ENCODE data around the gene SPATS2L.
A peak's percentile ranks its signal among the peaks of the same experiment; 100 is the strongest.

SPATS2L gene

DNA sequence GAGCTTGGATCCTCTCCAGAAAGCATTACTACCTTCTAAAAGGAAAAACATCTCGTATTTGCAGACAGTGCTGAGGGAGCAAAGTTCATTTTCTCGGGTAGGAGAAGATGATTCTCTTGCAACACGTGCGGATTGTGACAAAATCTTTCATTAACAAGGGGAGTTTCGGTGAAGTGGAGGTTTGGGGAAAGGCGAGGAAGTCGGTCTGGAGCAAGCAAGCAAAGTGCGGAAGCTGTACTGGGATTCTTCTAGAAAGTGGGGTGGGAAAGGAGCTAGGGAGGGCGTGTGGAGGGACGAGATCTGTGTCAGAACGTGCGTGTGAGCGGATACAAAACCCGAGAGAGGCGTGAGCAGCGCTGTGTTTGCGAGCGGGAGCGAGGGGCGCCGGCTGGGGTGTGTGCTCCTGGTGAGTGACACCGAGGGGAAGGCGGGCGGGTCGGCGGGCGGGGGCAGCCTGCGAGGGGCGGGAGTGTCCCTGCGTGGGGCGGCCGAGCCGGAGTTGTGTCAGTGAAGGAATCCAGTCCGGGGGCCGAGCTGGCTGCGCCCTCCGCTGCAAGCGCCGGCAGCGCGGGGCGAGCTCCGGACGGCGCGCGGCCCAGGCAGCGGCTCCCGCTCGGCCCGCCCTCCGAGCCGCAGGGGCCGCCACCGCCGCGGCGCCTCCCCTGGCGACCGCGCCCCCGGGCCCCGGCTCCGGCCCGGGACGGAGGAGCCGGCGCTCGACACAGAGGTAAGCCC lies at the start of gene SPATS2L:
Gene SPATS2L, plus strand, starts transcription at position 498 of the 735 bp plus-strand sequence. CDS start 82,552 bp downstream, outside the sequence.
- DNase-seq (ENCODE audit: low read depth): peak; percentile 91
- no peaks in the 10 kb centered on the region for H3K9me3 ChIP-seq (ENCODE audit: control insufficient read depth, low read length)
- no peaks in the 10 kb centered on the region for H3K36me3 ChIP-seq (ENCODE audit: control insufficient read depth, insufficient read depth, low read length, severe bottlenecking)
- H3K27me3 ChIP-seq (replicated peaks; ENCODE audit: control insufficient read depth, insufficient read depth, low read length): no peaks in the 10 kb centered on the region
- H3K4me3 ChIP-seq (ENCODE audit: low read length): peak within 1 kb of the TSS; percentile 94
- peaks cover 32% of the 10 kb centered on the region for H3K4me1 ChIP-seq (ENCODE audit: control insufficient read depth, insufficient read depth, low read length)
- H3K9ac ChIP-seq (ENCODE audit: low read length): peak within 1 kb of the TSS; percentile 96

DNA sequence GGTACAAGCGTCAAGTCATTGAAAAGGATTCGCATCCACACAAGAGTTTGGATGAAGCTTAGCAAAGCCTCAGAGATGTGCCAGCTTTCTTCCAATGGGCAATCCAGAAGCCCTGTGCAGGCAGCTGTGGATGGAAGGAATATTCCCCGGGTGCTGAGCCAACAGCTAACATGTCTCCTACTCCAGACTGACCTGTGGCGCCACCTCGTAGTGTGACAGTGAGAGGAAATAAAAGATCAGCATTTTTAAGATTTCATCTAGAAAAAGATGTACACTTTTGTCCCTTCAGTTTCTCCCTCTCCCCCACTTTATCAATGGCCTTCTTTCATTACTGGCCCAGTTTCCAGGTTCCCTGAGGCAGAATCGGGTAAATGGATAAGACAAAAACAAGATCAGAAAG lies 48.9 kb upstream of the SPATS2L start:
- no peak overlapping the region for H3K4me3 ChIP-seq (ENCODE audit: low read length)
- H3K9me3 ChIP-seq (ENCODE audit: control insufficient read depth, low read length): no peaks in the 10 kb centered on the region
- H3K4me1 ChIP-seq (ENCODE audit: control insufficient read depth, insufficient read depth, low read length): peaks cover 14% of the 10 kb centered on the region
- H3K27me3 ChIP-seq (replicated peaks; ENCODE audit: control insufficient read depth, insufficient read depth, low read length): no peaks in the 10 kb centered on the region
- DNase-seq (ENCODE audit: low read depth): no peak
- H3K36me3 ChIP-seq (ENCODE audit: control insufficient read depth, insufficient read depth, low read length, severe bottlenecking): no peaks in the 10 kb centered on the region
- no peak overlapping the region for H3K9ac ChIP-seq (ENCODE audit: low read length)

- Histone ChIP-seq H3K4me1 (ENCODE audit: control insufficient read depth, insufficient read depth, low read length) (peaks cover 9% of the 10 kb centered on the region), H3K9me3 (ENCODE audit: control insufficient read depth, low read length) (no peaks in the 10 kb centered on the region), H3K9ac (ENCODE audit: low read length) (no peak overlapping the region), H3K27me3 (replicated peaks; ENCODE audit: control insufficient read depth, insufficient read depth, low read length) (no peaks in the 10 kb centered on the region), H3K4me3 (ENCODE audit: low read length) (no peak overlapping the region), H3K36me3 (ENCODE audit: control insufficient read depth, insufficient read depth, low read length, severe bottlenecking) (no peaks in the 10 kb centered on the region)
- DNase-seq (ENCODE audit: low read depth): no peak
These were observed 48.4 kb upstream of the SPATS2L start for GRCh38 chr2:200258081-200258480.

DNA sequence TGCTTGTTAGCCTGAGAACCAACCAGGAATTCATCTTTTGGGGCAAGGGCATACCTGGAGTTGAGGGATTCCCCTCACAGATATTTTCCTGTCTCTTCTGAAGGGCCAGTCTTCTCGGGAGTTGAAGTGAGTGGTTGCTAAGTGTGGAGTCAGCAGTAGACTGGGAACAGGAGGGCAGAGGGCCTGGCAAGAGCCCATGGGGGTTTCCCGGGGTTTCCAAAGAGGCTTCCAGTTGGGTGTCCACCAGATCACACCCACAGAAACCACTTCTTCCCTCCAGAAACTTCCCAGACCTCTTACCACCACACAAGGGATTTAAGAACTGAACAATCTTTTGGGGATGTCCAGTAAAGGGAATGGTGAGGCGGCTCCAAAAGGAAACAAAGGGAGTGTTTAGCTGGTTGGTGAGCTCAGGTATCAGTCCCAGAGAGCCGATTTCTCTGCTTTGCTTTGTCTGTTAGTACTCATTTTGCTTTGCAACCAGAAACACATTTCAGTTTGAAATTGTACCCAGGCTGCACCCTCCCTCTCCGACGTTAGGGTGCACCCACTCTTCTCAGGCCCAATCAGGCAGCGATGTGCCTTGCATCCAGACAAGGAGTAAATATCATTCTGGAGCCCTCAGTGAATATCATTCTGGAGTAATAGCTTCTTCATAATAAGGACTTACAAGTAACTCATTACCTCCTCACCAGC lies 47.5 kb upstream of the SPATS2L start:
- H3K4me3 ChIP-seq (ENCODE audit: low read length): no peak overlapping the region
- H3K9me3 ChIP-seq (ENCODE audit: control insufficient read depth, low read length): no peaks in the 10 kb centered on the region
- H3K9ac ChIP-seq (ENCODE audit: low read length): no peak overlapping the region
- no peaks in the 10 kb centered on the region for H3K36me3 ChIP-seq (ENCODE audit: control insufficient read depth, insufficient read depth, low read length, severe bottlenecking)
- DNase-seq (ENCODE audit: low read depth): no peak
- H3K4me1 ChIP-seq (ENCODE audit: control insufficient read depth, insufficient read depth, low read length): no peaks in the 10 kb centered on the region
- no peaks in the 10 kb centered on the region for H3K27me3 ChIP-seq (replicated peaks; ENCODE audit: control insufficient read depth, insufficient read depth, low read length)

DNA sequence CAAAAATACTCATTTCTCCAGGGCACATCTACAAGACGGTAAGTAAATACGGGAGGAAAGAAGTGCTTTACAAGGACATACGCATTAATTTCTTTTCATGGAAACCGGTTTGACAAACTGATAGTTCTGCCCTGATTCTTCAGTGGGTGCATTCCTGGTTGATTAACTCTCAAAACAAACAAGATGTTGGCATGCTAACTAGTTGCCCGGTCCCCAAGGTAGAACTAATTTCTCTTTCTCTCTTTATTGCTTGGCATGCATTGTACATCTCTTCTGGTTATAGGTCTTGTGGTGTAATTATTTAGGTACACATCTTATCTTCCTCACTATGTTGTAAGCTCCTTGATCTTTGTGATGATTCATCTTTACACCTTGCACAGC lies 46.9 kb upstream of the SPATS2L start:
- Histone ChIP-seq H3K36me3 (ENCODE audit: control insufficient read depth, insufficient read depth, low read length, severe bottlenecking) (no peaks in the 10 kb centered on the region), H3K9ac (ENCODE audit: low read length) (no peak overlapping the region), H3K27me3 (replicated peaks; ENCODE audit: control insufficient read depth, insufficient read depth, low read length) (no peaks in the 10 kb centered on the region), H3K4me3 (ENCODE audit: low read length) (no peak overlapping the region), H3K4me1 (ENCODE audit: control insufficient read depth, insufficient read depth, low read length) (no peaks in the 10 kb centered on the region), H3K9me3 (ENCODE audit: control insufficient read depth, low read length) (no peaks in the 10 kb centered on the region)
- DNase-seq (ENCODE audit: low read depth): no peak

GRCh38 chr2:200262047-200262446 lies 44.4 kb upstream of the SPATS2L start:
- DNase-seq (ENCODE audit: low read depth): no peak
- Histone ChIP-seq H3K36me3 (ENCODE audit: control insufficient read depth, insufficient read depth, low read length, severe bottlenecking) (no peaks in the 10 kb centered on the region), H3K9me3 (ENCODE audit: control insufficient read depth, low read length) (no peaks in the 10 kb centered on the region), H3K9ac (ENCODE audit: low read length) (no peak overlapping the region), H3K27me3 (replicated peaks; ENCODE audit: control insufficient read depth, insufficient read depth, low read length) (no peaks in the 10 kb centered on the region), H3K4me1 (ENCODE audit: control insufficient read depth, insufficient read depth, low read length) (no peaks in the 10 kb centered on the region), H3K4me3 (ENCODE audit: low read length) (no peak overlapping the region)

DNA sequence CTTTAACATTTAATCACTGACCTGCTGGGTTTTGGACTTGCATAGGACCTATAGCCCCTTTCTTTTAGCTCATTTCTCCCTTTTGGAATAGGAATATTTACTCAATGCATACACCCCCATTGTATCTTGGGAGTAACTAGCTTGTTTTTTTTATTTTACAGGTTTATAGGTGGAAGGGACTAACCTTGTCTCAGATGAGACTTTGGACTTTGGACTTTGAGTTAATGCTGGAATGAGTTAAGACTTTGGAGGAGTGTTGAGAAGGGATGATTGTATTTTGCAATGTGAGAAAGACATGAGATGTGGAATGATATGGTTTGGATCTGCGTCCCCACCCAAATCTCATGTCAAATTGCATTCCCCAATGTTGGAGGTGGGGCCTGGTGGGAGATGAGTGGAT lies 43.2 kb upstream of the SPATS2L start:
- no peak for DNase-seq (ENCODE audit: low read depth)
- Histone ChIP-seq H3K9me3 (ENCODE audit: control insufficient read depth, low read length) (no peaks in the 10 kb centered on the region), H3K4me1 (ENCODE audit: control insufficient read depth, insufficient read depth, low read length) (no peaks in the 10 kb centered on the region), H3K36me3 (ENCODE audit: control insufficient read depth, insufficient read depth, low read length, severe bottlenecking) (no peaks in the 10 kb centered on the region), H3K9ac (ENCODE audit: low read length) (no peak overlapping the region), H3K27me3 (replicated peaks; ENCODE audit: control insufficient read depth, insufficient read depth, low read length) (no peaks in the 10 kb centered on the region), H3K4me3 (ENCODE audit: low read length) (no peak overlapping the region)

DNA sequence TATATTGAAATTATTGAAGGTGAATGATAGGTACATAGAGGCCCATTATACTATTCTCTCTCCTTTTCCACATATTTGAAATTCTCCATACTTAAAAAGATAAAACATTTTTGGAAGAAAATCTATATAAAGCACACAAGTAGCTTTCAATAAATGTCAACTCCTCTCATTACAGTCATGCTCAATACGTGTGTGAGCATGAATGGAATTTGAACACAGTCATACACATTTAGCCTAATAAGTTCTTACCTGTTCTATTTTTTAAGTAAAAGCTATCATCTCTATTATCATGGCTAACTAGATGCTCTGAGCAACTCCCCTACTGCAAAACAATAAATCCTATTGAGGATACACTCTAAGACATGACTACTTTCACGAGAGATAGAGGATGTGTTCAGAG lies 41.9 kb upstream of the SPATS2L start:
- no peak overlapping the region for H3K4me3 ChIP-seq (ENCODE audit: low read length)
- H3K9me3 ChIP-seq (ENCODE audit: control insufficient read depth, low read length): no peaks in the 10 kb centered on the region
- H3K9ac ChIP-seq (ENCODE audit: low read length): no peak overlapping the region
- H3K36me3 ChIP-seq (ENCODE audit: control insufficient read depth, insufficient read depth, low read length, severe bottlenecking): no peaks in the 10 kb centered on the region
- no peak for DNase-seq (ENCODE audit: low read depth)
- no peaks in the 10 kb centered on the region for H3K27me3 ChIP-seq (replicated peaks; ENCODE audit: control insufficient read depth, insufficient read depth, low read length)
- H3K4me1 ChIP-seq (ENCODE audit: control insufficient read depth, insufficient read depth, low read length): no peaks in the 10 kb centered on the region

- no peaks in the 10 kb centered on the region for H3K27me3 ChIP-seq (replicated peaks; ENCODE audit: control insufficient read depth, insufficient read depth, low read length)
- DNase-seq (ENCODE audit: low read depth): no peak
- H3K4me3 ChIP-seq (ENCODE audit: low read length): no peak overlapping the region
- no peaks in the 10 kb centered on the region for H3K36me3 ChIP-seq (ENCODE audit: control insufficient read depth, insufficient read depth, low read length, severe bottlenecking)
- no peaks in the 10 kb centered on the region for H3K4me1 ChIP-seq (ENCODE audit: control insufficient read depth, insufficient read depth, low read length)
- H3K9ac ChIP-seq (ENCODE audit: low read length): no peak overlapping the region
- no peaks in the 10 kb centered on the region for H3K9me3 ChIP-seq (ENCODE audit: control insufficient read depth, low read length)
These were observed 40.1 kb upstream of the SPATS2L start for GRCh38 chr2:200266406-200266805.

DNA sequence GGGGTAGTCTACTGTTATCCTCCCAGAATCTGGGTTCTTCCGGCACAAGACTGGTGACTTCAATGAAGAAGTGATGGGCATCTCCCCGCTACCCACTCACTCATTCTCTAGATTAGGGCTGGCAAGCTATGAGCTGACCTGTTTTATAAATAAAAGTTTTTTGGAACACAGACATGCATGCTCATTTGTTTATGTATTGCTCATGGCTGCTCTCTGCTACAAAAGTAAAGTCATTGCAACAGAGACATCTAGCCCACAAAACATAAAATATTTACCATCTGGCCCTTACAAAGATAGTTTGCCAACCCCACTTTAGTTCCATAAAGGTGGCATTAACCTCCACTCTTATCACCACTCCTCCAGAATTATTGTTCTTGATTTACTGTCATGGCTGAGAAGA lies 39.1 kb upstream of the SPATS2L start:
- no peaks in the 10 kb centered on the region for H3K4me1 ChIP-seq (ENCODE audit: control insufficient read depth, insufficient read depth, low read length)
- H3K9ac ChIP-seq (ENCODE audit: low read length): no peak overlapping the region
- H3K4me3 ChIP-seq (ENCODE audit: low read length): no peak overlapping the region
- DNase-seq (ENCODE audit: low read depth): no peak
- no peaks in the 10 kb centered on the region for H3K36me3 ChIP-seq (ENCODE audit: control insufficient read depth, insufficient read depth, low read length, severe bottlenecking)
- H3K9me3 ChIP-seq (ENCODE audit: control insufficient read depth, low read length): no peaks in the 10 kb centered on the region
- no peaks in the 10 kb centered on the region for H3K27me3 ChIP-seq (replicated peaks; ENCODE audit: control insufficient read depth, insufficient read depth, low read length)

- H3K27me3 ChIP-seq (replicated peaks; ENCODE audit: control insufficient read depth, insufficient read depth, low read length): no peaks in the 10 kb centered on the region
- no peak overlapping the region for H3K9ac ChIP-seq (ENCODE audit: low read length)
- no peaks in the 10 kb centered on the region for H3K9me3 ChIP-seq (ENCODE audit: control insufficient read depth, low read length)
- DNase-seq (ENCODE audit: low read depth): no peak
- H3K4me1 ChIP-seq (ENCODE audit: control insufficient read depth, insufficient read depth, low read length): no peaks in the 10 kb centered on the region
- H3K36me3 ChIP-seq (ENCODE audit: control insufficient read depth, insufficient read depth, low read length, severe bottlenecking): no peaks in the 10 kb centered on the region
- H3K4me3 ChIP-seq (ENCODE audit: low read length): no peak overlapping the region
These were observed 35.8 kb upstream of the SPATS2L start for GRCh38 chr2:200270732-200271131.

All from adipocyte (in vitro differentiated cells).